ENCODE results near the gene ARHGAP35.

Gene ARHGAP35

DNA sequence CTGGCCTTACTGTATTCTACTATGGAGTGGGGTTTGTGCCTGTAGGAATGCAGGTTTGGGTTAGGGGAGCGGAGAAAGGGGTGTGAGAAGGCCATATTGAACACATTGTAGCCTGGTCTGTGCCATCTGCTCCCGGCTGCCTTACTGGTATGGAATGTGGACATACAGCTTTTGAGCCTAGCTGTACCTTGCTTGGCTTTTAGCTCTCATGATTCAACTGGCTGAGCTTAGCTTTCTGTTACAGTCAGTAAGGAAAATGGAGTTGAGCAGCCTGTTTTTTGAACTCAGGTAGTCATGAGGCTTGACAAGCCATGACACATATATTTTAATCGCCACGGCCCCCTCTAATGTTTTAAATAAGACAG, 41.6 kb downstream of the ARHGAP35 start:
- DNase-seq (ENCODE audit: low read depth, low spot score): no peak

- DNase-seq (ENCODE audit: low read depth, low spot score): no peak
These were observed 42.7 kb downstream of the ARHGAP35 start for GRCh38 chr19:46903458-46903857.

DNA sequence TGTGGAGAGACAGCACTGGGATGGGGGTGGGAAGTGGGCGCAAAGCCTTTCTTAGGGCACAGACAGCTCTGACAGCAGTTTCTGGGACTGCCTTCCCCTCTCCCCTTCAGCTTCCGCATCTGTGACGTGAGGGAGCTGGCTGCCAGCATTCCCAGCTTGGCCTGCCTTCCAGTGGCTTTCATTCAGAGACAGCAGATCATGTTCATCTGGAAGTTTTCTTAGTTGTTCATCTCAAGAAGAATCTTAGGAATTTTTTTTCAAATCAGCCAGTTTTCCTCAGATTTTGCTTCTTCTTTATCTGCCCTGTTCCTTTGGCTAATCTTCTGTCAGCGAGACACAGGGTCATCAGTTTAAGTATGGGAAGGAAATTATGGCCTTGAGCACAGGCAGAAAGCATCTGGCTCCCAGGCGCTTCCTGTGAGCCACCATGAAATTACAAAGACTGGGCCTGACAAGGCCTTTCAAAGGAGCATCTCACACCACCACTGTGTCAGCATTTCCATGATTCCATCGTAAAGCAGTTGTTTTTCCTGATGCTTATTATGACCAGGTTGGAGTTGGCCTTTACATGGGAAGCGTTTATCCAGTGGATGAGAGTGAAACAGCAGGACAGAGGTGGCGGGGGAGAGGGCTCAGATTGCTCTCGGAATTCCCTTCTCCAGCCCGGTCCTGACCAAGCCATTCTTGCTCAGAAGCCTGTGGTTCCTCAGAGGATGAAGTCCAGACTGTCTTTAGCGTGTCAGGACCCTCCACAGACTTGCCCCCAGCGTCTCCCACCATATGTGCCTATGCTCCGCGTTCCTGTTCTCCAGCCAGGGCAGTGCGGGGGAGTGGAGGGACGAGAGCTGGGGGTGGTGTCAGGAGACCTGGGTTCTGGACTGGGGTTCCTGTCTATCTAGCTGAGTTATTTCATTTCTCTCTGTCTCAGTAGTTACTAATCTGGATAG, 43.6 kb downstream of the ARHGAP35 start:
- DNase-seq (ENCODE audit: low read depth, low spot score): no peak

GRCh38 chr19:46906221-46906620, 45.4 kb downstream of the ARHGAP35 start:
- DNase-seq (ENCODE audit: low read depth, low spot score): no peak

- DNase-seq (ENCODE audit: low read depth, low spot score): no peak
These were observed 47.1 kb downstream of the ARHGAP35 start for GRCh38 chr19:46907880-46908279.

DNA sequence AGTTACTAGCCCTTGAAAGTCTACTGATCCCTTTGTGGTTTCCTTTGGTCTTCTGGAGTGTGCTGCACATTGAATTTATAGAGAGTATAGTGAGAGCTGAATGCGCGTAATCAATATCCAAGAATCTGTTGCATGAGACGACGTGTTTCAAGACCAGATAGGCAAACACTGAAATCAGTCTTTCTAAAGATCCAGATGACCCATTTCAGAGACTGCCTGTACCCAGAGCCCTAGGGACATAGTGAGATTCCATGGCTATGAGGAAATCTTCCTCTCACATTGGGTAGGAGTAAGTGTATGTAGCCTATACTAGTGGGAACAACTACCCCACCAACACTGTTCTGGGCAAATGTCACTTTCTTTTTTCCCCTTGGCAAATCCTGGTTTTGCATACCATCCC, 48.6 kb downstream of the ARHGAP35 start:
- no peak for DNase-seq (ENCODE audit: low read depth, low spot score)
